GM03348 (cell line): ENCODE data around the gene TBXAS1.

ENCODE experiments used
- DNase-seq: peaks from one replicate; pipeline ENCODE4 v3.0.0; 2012; ENCODE audit warnings: low spot score

The TBXAS1 gene

GRCh38 chr7:139982927-139983920, 154.2 kb downstream of the TBXAS1 start:
- DNase-seq: no peak

GRCh38 chr7:139984642-139985539, 155.8 kb downstream of the TBXAS1 start:
- DNase-seq: no peak

GRCh38 chr7:139985811-139986210, 156.7 kb downstream of the TBXAS1 start:
- DNase-seq: no peak

GRCh38 chr7:139987691-139988516, 158.8 kb downstream of the TBXAS1 start:
- DNase-seq: no peak

- DNase-seq: no peak
Measured at GRCh38 chr7:139989366-139990141, 160.5 kb downstream of the TBXAS1 start.

- no peak for DNase-seq
Measured at GRCh38 chr7:139990142-139990535, 161.1 kb downstream of the TBXAS1 start.

- no peak for DNase-seq
Measured at GRCh38 chr7:139990571-139991268, 161.7 kb downstream of the TBXAS1 start.

- no peak for DNase-seq
Measured at GRCh38 chr7:139991269-139991666, 162.2 kb downstream of the TBXAS1 start.

- no peak for DNase-seq
Measured at GRCh38 chr7:139991911-139992310, 162.8 kb downstream of the TBXAS1 start.

GRCh38 chr7:139992353-139993044, 163.4 kb downstream of the TBXAS1 start:
- DNase-seq: no peak

GRCh38 chr7:139993169-139993568, 164.1 kb downstream of the TBXAS1 start:
- no peak for DNase-seq

- DNase-seq: no peak
Measured at GRCh38 chr7:139993592-139993991, 164.5 kb downstream of the TBXAS1 start.

GRCh38 chr7:139994356-139994755, 165.3 kb downstream of the TBXAS1 start:
- no peak for DNase-seq

- peak; percentile 55 for DNase-seq
Measured at GRCh38 chr7:139995017-139995915, 166.2 kb downstream of the TBXAS1 start.

- no peak for DNase-seq
Measured at GRCh38 chr7:139998572-139998971, 169.5 kb downstream of the TBXAS1 start.

- DNase-seq: no peak
Measured at GRCh38 chr7:139999516-139999915, 170.5 kb downstream of the TBXAS1 start.

GRCh38 chr7:140000666-140001268, 171.7 kb downstream of the TBXAS1 start:
- DNase-seq: no peak

GRCh38 chr7:140003913-140004382, 174.9 kb downstream of the TBXAS1 start:
- peak; percentile 86 for DNase-seq
